Loucy (cell line): ENCODE data around the gene ZSCAN5B.

ENCODE experiments used
- CTCF ChIP-seq: fragments of 200-600 bp; sonication (generic); conservative IDR thresholded peaks from 2 replicates; pipeline ENCODE4 v1.5.1; 2014; ENCODE audit warnings: mild to moderate bottlenecking, antibody characterized with exemption, low read length
- EZH2phosphoT487 ChIP-seq: fragments of 200-600 bp; IDR thresholded peaks from 2 replicates; pipeline ENCODE4 v1.6.1; 2018; ENCODE audit warnings: antibody characterized with exemption, mild to moderate bottlenecking, moderate library complexity, borderline replicate concordance

DNA sequence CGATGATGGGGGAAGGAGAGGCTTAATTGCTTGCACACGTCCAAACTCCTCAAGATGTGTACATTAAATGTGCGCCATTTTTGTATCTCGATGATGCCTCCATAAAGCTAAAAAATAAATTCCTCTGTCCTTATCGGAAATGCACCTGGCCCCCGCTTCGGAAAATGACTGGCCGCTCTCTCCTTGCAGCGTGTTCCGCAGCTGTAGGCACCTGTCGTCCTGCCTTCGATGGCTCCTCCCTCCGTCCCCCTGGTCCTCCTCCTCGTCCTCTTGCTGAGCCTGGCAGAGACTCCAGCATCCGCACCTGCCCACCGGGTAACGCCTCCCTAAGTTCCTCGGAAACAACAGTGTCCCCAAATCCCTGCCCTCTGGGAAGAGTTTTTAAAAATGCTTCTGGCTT lies 20.7 kb downstream of the ZSCAN5B start:
- TF ChIP-seq EZH2phosphoT487 (no peak), CTCF (no peak)
